GM21576 (cell line): ENCODE results near the gene CNP.
A peak's percentile ranks its signal among the peaks of the same experiment; 100 is the strongest.
"Not testable (repeated sequence)": the region's sequence is repeated elsewhere in the genome, so short reads cannot be mapped to it uniquely, and the experiment has no call there.

ENCODE experiments used
- ATAC-seq: cut with Tn5 transposase; IDR thresholded peaks from one replicate; pipeline ENCODE4 v1.9.1; 2021; ENCODE audit warnings: mild to moderate bottlenecking, moderate library complexity; ENCODE audit not compliant: unreplicated experiment

Gene CNP

GRCh38 chr17:41966463-41967140 lies at the start of gene CNP:
TSS of gene CNP (plus strand) at chr17:41966795. CDS start at chr17:41966885, 90 bp downstream.
- ATAC-seq, result peak; percentile 58

- no peak for ATAC-seq
Measured at GRCh38 chr17:41917192-41917591, 49.4 kb upstream of the CNP start.

- peak; percentile 23 for ATAC-seq
Measured at GRCh38 chr17:41917679-41918313, 48.8 kb upstream of the CNP start.

GRCh38 chr17:41918314-41919164 lies 48.1 kb upstream of the CNP start, which contains the start of gene ACLY:
TSS of gene ACLY (minus strand) at chr17:41918951. CDS start at chr17:41913873, 5,078 bp downstream.
- ATAC-seq, result peak; percentile 80

DNA sequence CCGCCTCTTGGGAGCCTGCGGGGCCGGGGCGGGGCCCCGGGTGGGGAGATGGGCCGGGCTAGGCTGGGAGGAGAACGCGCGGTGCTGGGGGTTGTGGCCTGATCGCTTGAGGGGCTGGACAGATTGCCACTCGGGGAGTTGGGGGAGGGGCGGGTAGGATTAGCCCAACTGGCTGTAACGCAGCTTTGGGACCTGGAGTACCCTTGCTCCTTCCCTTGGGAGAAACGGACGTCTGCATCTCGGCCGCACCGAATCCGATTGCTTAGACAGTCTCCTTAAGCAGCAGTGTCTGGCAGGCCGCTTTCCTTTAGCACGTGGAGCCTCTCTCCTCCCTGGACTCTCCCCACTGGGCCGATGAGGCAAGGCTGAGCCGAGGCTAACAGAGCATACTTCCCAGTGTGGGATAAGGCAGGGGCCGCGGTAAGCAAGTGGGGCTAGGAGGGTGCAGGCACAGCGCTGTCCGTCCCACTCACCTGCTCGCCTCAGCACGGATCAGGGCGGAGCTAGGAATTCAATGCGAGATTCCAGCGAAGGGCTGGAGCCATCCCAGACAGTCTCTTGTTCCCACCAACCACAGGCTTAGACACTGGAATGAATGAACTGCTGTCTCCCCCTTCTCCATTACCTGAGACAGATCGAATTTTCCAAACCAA lies 47.3 kb upstream of the CNP start:
- peak; percentile 12 for ATAC-seq

DNA sequence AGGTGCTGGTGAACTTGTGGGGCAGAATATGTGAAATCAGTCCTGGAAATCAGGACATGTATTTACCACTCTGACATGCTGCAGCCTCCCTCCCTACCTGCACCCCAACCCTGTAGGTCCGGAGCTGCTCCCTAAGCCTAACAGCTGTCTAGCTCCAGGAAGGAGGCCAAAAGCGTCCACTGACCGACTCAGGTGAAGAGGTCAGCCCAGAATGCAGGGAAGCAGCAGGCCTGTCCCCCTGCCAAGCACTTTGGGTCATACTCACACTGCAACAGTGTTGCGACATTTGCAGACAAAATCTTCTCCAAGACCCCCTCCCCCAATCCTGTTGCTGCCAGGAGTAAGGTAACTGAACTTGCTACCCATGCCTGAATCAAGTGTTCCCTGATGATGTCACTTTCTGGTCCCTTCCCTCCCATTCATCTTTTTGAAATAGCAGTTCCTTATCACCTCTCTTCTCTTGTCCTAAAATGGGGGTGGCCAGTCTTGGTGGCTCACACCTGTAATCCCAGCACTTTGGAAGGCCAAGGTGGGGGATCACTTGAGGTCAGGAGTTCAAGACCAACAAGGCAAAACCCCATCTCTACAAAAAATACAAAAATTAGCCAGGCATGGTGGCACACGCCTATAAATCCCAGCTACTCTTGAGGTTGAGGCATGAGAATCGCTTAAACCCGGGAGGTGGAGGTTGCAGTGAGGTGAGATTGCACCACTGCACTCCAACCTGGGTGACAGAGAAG lies 46.6 kb upstream of the CNP start:
- ATAC-seq, result no peak

GRCh38 chr17:41920580-41920955 lies 46.0 kb upstream of the CNP start:
- no peak for ATAC-seq

DNA sequence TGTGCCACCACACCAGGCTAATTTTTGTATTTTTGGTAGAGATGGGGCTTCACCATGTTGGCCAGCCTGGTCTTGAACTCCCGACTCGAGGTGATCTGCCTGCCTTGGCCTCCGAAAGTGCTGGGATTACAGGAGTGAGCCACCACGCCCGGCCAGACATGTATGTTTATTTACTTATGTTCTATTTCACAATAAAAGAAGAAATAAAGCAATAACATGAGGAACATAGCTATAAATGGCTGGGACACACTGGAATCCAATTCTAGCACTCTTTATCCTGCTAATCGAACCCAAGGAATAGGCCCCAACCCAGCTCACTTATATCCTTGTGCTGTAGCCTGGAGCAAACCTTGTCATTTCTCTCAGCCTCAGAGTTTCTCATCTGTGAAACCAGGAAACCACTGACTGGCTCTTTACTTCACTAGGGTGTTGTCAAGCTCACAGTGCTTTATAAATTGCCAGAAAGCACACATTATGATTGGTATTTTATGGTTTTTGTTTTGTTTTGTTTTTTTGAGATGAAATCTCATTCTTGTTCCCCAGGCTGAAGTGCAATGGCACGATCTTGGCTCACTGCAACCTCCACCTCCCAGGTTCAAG lies 40.5 kb upstream of the CNP start:
- no peak for ATAC-seq

DNA sequence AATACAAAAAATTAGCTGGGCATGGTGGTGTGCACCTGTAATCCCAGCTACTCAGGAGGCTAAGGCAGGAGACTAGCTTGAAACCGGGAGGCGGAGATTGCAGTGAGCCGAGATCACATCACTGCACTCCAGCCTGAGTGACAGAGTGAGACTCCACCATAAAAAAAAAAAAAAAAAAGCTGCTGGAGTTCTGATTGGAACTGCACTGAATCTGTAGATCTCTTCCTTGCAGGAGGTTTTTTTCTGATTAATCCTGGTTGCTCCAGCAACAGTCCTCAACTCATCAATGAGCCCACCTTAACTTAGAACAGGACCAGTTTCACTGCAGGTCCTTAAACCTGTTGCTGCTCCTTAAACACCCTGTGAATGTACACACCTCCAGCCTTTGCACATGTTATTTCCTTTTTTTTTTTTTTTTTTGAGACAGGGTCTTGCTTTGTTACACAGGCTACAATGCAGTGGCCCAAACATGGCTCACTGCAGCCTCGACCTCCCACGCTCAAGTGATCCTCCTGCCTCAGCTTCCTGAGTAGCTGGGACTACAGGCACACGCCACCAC lies 37.8 kb upstream of the CNP start:
- no peak for ATAC-seq

- ATAC-seq, result peak; percentile 82
Measured at GRCh38 chr17:41930009-41930832, 36.4 kb upstream of the CNP start, which contains the start of gene ODAD4. TSS of gene ODAD4 (plus strand) at chr17:41930617. CDS start at chr17:41930724, 107 bp downstream.

- not testable (repeated sequence) for ATAC-seq
Measured at GRCh38 chr17:41930833-41931156, 35.8 kb upstream of the CNP start.

DNA sequence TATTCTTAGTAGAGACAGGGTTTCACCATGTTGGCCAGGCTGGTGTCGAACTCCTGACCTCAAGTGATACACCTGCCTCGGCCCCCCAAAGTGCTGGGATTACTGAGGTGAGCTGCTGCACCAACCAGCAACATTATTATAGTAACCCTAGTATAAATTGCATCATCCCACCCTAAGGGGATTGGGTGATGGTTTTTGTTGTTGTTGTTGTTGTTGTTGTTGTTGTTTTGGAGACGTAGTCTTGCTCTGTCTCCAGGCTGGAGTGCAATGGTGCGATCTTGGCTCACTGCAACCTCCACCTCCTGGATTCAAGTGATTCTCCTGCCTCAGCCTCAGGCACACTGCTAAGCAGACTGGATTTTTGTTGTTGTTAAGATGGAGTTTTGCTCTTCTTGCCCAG lies 34.9 kb upstream of the CNP start:
- ATAC-seq, result not testable (repeated sequence)

DNA sequence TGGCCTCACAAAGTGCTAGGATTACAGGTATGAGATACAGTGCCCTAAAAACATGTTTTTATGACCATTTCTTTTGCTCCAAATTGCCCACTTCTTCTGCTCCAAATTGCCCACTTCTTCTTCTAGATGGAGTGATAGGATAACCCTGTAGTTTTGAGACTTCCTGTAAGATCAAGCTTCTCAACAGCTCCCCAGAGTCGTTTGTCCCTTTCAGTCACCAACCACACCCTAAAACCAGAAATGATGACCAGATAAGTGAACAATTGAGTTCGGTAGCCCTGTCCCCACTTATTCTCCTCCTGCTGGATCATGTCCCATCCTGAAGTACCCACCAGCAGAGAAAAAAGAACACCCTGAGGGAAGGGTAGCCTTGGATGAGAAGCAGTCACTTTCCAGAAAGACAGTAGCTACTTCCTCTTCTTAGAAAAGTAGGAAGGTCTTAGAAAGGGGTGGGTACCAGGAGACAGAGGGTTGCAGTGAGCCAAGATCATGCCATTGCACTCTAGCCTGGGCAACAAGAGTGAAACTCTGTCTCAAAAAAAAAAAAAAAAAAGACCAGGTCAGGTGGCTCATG lies 33.7 kb upstream of the CNP start:
- ATAC-seq, result no peak

DNA sequence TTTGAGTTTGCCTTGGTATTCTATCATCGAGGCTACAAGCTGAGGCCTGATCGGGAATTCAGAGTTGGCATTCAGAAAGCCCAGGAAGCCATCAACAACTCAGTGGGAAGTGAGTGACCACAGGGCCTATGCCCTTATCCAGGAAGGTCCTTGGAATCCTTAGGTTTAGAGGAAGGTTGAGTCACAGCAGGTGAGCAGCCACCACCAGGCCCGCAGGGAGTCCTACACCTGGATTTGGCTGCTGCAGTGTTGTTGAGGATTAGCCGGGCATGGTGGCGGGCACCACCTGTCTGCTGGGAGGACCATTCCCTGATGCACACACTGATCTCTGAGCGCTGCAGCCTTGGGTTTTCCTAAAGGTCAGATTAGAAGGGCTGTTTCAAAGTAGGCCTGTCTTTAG lies 31.0 kb upstream of the CNP start:
- ATAC-seq, result no peak

DNA sequence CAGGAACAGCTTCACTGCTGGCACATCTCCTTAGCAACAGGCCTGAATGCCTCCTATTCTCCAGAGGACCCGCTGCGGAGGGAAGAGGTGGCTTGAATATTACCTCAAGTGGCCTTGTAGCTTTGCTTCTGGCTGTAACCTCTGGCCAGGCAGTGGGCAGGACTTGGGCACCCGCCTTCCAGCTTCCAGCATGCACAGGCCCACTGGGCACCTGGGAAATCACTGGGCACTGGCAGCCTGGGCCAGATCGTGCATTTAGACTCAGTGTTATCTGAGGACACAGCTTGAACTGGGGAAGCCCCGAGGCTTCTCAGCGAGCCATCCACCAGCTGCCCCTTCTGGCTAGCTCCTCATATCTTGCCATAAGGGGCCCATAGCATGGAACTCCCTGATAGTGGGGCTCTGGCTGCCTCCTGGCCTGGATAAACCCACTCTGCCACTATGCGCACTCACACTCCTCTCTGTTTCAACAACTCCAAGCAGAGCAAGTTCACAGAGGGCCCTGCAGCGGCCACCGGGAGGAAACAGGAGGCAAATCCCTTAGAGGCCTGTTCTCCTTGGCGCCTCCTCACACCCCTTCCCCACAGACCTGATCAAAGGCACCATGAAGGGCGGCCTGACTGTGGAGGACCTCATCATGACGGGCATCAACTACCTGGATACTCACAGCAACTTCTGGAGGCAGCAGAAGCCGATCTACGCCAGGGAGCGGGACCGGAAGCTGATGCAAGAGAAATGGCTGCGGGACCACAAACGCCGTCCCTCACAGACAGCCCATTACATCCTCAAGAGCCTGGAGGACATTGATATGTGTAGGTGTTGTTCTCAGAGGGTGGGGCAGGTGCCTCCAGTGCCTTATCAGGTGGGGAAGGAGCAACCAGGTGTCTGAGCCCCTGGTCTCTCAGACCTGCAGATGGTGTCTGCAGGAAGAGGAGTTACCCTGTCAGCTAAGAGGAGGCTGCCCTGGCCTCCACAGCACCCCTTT lies 28.3 kb upstream of the CNP start:
- no peak for ATAC-seq

DNA sequence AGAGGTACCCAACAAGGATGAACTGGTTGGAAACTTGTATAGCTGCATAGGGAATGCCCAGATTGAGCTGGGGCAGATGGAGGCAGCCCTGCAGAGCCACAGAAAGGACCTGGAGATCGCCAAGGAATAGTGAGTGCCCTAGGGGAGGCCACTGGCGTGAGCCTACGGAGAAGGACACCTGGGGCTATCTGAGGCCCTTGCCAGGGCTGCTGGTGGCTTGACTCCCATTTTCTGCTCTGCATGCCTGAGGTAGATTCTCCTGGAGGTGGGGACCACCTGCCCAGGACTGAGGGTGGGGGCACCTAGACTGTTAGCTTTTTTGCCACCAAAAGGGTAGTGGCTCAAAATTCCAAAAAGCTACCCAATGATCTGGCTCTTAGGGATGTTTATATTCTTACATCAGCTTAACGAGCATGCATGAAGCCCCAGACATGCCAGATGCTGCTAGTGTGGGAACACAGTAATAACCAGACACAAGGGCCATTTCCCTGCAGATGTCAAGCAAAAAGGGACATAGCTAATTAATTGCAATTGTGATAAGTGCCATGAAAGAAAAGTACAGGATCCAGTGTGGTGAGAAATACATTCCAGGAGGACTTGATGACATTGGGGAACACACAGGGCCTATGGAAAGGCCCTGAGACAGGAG lies 27.4 kb upstream of the CNP start:
- no peak for ATAC-seq

DNA sequence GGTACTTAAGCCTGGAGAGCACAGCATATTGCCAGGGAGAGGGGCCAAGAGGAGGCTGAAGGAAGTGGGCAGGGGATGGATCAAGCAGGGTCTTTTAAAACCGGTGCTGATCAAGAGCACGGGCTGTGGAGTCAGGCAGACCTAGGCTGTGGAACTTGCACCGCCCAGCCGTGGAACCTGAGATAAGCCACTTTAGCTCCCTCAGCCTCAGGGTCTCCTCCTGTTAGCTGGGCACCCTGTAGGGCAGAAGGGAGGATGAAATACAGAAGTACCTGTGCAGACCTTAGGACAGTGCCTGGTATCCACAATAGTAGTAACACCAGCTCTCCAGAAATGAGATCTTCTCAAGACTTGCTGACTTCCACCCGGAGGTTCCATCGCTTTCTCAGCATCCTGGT lies 26.9 kb upstream of the CNP start:
- ATAC-seq, result no peak
